NCI-H146 treated with DMSO at 0.1 percent for 48 hours (cell line): ENCODE data around the gene NSG2.
"Not testable (repeated sequence)": the region's sequence is repeated elsewhere in the genome, so short reads cannot be mapped to it uniquely, and the experiment has no call there.

Source experiments
- DNase-seq: peaks from one replicate; lab custom pipeline; 2025; ENCODE audit not compliant: unreplicated experiment; lab: John Stamatoyannopoulos, UW

NSG2 gene

GRCh38 chr5:174098694-174099093 is 53.2 kb downstream of the NSG2 start:
- no peak for DNase-seq

- DNase-seq: no peak
Measured at GRCh38 chr5:174100490-174100889, 55.0 kb downstream of the NSG2 start.

GRCh38 chr5:174101195-174101730 is 55.8 kb downstream of the NSG2 start:
- no peak for DNase-seq

GRCh38 chr5:174102574-174102973 is 57.1 kb downstream of the NSG2 start:
- DNase-seq: not testable (repeated sequence)

- no peak for DNase-seq
Measured at GRCh38 chr5:174106997-174107655, 61.6 kb downstream of the NSG2 start.

GRCh38 chr5:174108745-174109144 is 63.2 kb downstream of the NSG2 start:
- DNase-seq: no peak

- no peak for DNase-seq
Measured at GRCh38 chr5:174109698-174110260, 64.3 kb downstream of the NSG2 start.

- DNase-seq: no peak
Measured at GRCh38 chr5:174110310-174110709, 64.8 kb downstream of the NSG2 start.

- no peak for DNase-seq
Measured at GRCh38 chr5:174111287-174111973, 65.9 kb downstream of the NSG2 start.

GRCh38 chr5:174115226-174115625 is 69.7 kb downstream of the NSG2 start:
- no peak for DNase-seq

GRCh38 chr5:174118823-174119467 is 73.4 kb downstream of the NSG2 start:
- DNase-seq: no peak

- no peak for DNase-seq
Measured at GRCh38 chr5:174119468-174119881, 74.0 kb downstream of the NSG2 start.

- no peak for DNase-seq
Measured at GRCh38 chr5:174120401-174121005, 75.0 kb downstream of the NSG2 start.

GRCh38 chr5:174134545-174134944 is 89.0 kb downstream of the NSG2 start:
- DNase-seq: no peak

GRCh38 chr5:174139623-174140022 is 94.1 kb downstream of the NSG2 start:
- no peak for DNase-seq

GRCh38 chr5:174140452-174141020 is 95.0 kb downstream of the NSG2 start:
- no peak for DNase-seq

- DNase-seq: no peak
Measured at GRCh38 chr5:174141398-174141797, 95.9 kb downstream of the NSG2 start.

- no peak for DNase-seq
Measured at GRCh38 chr5:174145091-174145490, 99.6 kb downstream of the NSG2 start.

- no peak for DNase-seq
Measured at GRCh38 chr5:174145821-174146220, 100.3 kb downstream of the NSG2 start.

- DNase-seq: no peak
Measured at GRCh38 chr5:174146556-174146955, 101.0 kb downstream of the NSG2 start.

- DNase-seq: not testable (repeated sequence)
Measured at GRCh38 chr5:174147012-174147411, 101.5 kb downstream of the NSG2 start.
